ENCODE data around the gene IFT122. TPM values are rescaled to one million over a fixed set of nuclear protein-coding genes. Genes with fewer than 3 reads are reported as not detected.

IFT122 gene
- total and polyA plus RNA-seq, 12 donors, result 15.7 to 38.4 (median 23.6) TPM

GRCh38 chr3:129453732-129454131, 13.7 kb downstream of the IFT122 start:
- Histone ChIP-seq H3K9me3 (replicated peaks in 1 of 3) (no peaks in the 10 kb centered on the region), H3K36me3 (replicated peaks in 1 of 2) (peaks cover 0 to 26% of the 10 kb centered on the region in 2 donors), H3K27ac (peak overlapping the region in 3 of 5 donors; percentile 36 to 72 (median 53)), H3K4me3 (no peak overlapping the region), H3K4me1 (replicated peaks in 1 of 2) (peaks cover 10 to 16% of the 10 kb centered on the region in 2 donors), H3K27me3 (no peaks in the 10 kb centered on the region)
- intact Hi-C loops (cut with DNase I), result no loop called here
- TF ChIP-seq POLR2A (IDR thresholded peaks at IDR 0.05) (no peak), CTCF (IDR thresholded peaks at IDR 0.05) (no peak)
- WGBS, 4 donors, result 32 to 42% (median 38%) methylated on average over 1 of the region's 1 CpG
- peak in 4 of 7 donors; percentile 32 to 59 (median 42) for DNase-seq

- Histone ChIP-seq H3K9me3 (replicated peaks in 1 of 3) (no peaks in the 10 kb centered on the region), H3K4me3 (no peak overlapping the region), H3K4me1 (replicated peaks in 1 of 2) (peaks cover 0 to 13% of the 10 kb centered on the region in 2 donors), H3K36me3 (replicated peaks in 1 of 2) (peaks cover 0 to 22% of the 10 kb centered on the region in 2 donors), H3K27ac (no peak overlapping the region), H3K27me3 (no peaks in the 10 kb centered on the region)
- TF ChIP-seq CTCF (IDR thresholded peaks at IDR 0.05) (no peak), POLR2A (IDR thresholded peaks at IDR 0.05) (no peak)
- WGBS, 4 donors, result 91 to 93% (median 92%) methylated on average over 3 of the region's 3 CpGs
- DNase-seq, result no peak
- intact Hi-C loops (cut with DNase I), result no loop called here
These were observed 20.1 kb downstream of the IFT122 start for GRCh38 chr3:129460155-129460554.

GRCh38 chr3:129460572-129460971, 20.5 kb downstream of the IFT122 start:
- no peak for DNase-seq
- Histone ChIP-seq H3K27ac (no peak overlapping the region), H3K4me3 (no peak overlapping the region), H3K9me3 (replicated peaks in 1 of 3) (no peaks in the 10 kb centered on the region), H3K36me3 (replicated peaks in 1 of 2) (peaks cover 0 to 22% of the 10 kb centered on the region in 2 donors), H3K4me1 (replicated peaks in 1 of 2) (peaks cover 0 to 13% of the 10 kb centered on the region in 2 donors), H3K27me3 (no peaks in the 10 kb centered on the region)
- 90 to 100% (median 98%) methylated on average over 2 of the region's 2 CpGs for WGBS, 4 donors
- no peak for TF ChIP-seq POLR2A (IDR thresholded peaks at IDR 0.05)
- TF ChIP-seq CTCF (IDR thresholded peaks at IDR 0.05), result no peak
- intact Hi-C loops (cut with DNase I), result no loop called here

GRCh38 chr3:129461022-129461421, 21.0 kb downstream of the IFT122 start:
- peaks cover 0 to 22% of the 10 kb centered on the region in 2 donors for H3K36me3 ChIP-seq (replicated peaks in 1 of 2)
- WGBS, 4 donors, result 84 to 100% (median 97%) methylated on average over 1 of the region's 1 CpG
- H3K4me3 ChIP-seq, result no peak overlapping the region
- H3K4me1 ChIP-seq (replicated peaks in 1 of 2), result peaks cover 0 to 13% of the 10 kb centered on the region in 2 donors
- intact Hi-C loops (cut with DNase I), result no loop called here
- H3K9me3 ChIP-seq (replicated peaks in 1 of 3), result no peaks in the 10 kb centered on the region
- TF ChIP-seq CTCF (IDR thresholded peaks at IDR 0.05), result no peak
- no peak for TF ChIP-seq POLR2A (IDR thresholded peaks at IDR 0.05)
- H3K27ac ChIP-seq, result peak overlapping the region in 3 of 5 donors; percentile 28 to 79 (median 75)
- no peaks in the 10 kb centered on the region for H3K27me3 ChIP-seq
- no peak for DNase-seq
